Subcutaneous adipose tissue (tissue), 4 donors: ENCODE data around the gene C10orf67. TPM values are rescaled to one million over a fixed set of nuclear protein-coding genes. Genes with fewer than 3 reads are reported as not detected.

Experiments
- total RNA-seq, 4 donors: library from RNA; depleted of rRNA; stranded (reverse); fragments of >200 nt; gene quantifications; one replicate each; pipeline ENCODE4 v1.1.0, GENCODE V29; 2016
- TF ChIP-seq, protein P1 (sequence below): fragments of 450-650 bp; IDR thresholded peaks from one replicate; pipeline ENCODE4 v1.5.1; 2016; ENCODE audit warnings: low read depth, mild to moderate bottlenecking, control low read depth, antibody characterized with exemption, moderate library complexity

C10orf67 gene
- total RNA-seq, 4 donors from 2014 or later: not detected

DNA sequence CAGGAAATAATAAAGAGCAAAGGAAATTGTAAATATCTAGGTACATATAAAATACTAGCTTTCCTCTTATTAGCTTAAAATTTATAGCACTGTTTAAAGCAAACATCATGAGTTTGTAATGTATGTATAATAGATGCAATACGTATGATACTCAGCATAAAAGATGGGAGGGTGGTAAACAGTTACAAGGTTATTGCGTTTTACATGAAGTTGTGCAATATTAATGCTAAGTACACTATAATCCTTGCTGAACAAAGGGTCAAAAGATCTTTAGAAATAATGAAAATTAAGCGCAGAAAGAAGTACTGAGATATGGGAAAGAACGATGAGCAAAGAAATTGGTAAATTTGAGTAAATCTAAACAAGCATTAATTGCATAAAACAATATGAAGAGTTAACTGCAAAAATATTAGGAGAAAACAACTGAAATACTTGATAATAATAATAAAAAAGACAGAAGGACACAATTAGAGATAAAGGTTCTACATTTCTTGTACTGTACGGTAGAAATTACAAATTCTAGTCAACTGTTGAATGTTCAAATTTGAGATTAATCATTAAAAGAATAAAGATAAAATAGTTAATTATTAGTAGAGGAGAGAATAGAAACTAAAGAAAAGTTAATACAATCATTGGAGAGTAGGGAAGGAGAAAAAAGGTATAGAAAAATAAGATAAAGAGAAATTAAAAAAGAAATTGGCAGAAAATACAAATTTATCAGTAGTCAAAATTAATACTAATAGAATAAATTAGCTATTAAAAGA is 17.9 kb downstream of the C10orf67 start:
- TF ChIP-seq, protein P1, sequence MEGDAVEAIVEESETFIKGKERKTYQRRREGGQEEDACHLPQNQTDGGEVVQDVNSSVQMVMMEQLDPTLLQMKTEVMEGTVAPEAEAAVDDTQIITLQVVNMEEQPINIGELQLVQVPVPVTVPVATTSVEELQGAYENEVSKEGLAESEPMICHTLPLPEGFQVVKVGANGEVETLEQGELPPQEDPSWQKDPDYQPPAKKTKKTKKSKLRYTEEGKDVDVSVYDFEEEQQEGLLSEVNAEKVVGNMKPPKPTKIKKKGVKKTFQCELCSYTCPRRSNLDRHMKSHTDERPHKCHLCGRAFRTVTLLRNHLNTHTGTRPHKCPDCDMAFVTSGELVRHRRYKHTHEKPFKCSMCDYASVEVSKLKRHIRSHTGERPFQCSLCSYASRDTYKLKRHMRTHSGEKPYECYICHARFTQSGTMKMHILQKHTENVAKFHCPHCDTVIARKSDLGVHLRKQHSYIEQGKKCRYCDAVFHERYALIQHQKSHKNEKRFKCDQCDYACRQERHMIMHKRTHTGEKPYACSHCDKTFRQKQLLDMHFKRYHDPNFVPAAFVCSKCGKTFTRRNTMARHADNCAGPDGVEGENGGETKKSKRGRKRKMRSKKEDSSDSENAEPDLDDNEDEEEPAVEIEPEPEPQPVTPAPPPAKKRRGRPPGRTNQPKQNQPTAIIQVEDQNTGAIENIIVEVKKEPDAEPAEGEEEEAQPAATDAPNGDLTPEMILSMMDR: no peak

DNA sequence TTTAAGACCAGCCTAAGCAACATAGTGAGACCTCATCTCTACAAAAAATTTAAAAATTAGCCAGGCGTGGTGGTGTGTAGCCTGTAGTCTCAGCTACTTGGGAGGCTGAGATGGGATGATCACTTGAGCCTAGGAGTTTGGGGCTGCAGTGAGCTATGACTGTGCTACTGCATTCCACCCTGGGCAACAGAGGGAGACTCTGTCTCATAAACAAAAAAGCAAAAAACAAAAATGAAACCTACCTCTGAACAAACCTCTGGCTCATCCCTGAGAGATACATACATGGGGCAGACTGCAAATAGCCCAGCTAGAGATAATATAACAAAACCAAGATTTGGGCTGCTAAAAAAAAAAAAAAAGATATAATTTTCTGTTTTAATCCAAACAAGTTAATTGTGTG is 19.5 kb downstream of the C10orf67 start:
- TF ChIP-seq, protein P1: no peak

DNA sequence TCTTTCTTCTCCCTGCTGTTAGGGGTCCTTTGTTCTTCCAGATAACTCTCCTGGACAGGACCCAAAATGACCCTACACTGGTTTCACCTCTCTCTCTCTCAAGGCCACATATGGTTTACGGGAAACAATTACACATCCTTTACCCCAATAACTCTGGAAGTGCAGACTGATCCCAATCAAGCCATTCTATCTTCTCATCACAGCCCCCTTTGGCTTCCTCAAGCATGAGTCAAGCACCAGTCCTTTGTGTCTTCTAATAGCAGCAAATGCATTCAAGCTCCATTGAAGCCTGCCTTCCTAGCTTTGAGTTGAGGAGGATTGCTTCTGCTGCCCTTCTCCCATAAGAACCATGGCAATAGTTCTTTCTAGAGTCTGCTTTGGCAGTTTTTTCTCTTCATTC is 20.2 kb downstream of the C10orf67 start:
- TF ChIP-seq, protein P1: no peak

DNA sequence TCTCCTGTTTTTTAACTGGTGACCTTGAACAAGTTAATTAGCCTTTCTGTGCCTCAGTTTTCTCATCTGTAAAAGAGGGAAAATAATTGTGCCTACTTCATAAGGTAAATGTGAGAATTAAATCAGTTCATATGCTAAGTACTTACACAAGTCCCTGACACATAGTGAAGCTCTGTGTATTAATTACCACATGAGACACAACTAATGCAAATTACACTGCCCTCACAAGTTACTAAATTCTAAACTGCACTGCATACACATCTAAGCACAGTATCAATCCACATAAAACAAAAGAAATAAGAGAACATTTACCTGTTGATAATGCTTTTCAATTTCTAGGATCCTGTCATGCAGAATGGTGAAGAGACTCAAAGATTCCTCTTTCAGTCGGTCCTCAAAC is 22.5 kb downstream of the C10orf67 start:
- TF ChIP-seq, protein P1: no peak

DNA sequence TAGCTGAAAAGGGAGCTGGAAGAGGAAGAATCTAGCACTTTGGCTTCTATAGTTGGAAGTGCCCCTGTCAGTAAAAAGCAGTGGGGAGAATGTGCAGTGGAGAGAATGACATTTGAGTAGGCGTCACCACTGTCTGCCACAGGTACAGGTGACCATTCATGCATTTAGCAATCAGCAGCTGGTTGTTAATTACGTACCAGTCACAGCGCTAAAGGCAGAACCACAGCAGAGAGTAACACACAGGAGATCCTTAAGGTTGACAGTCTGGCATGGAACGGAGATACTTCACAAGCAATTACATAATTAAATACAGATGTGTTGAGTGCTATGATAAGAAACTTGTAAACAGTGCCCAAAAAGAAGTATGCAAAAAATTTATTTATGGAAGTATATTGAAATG is 24.8 kb downstream of the C10orf67 start:
- TF ChIP-seq, protein P1: no peak

DNA sequence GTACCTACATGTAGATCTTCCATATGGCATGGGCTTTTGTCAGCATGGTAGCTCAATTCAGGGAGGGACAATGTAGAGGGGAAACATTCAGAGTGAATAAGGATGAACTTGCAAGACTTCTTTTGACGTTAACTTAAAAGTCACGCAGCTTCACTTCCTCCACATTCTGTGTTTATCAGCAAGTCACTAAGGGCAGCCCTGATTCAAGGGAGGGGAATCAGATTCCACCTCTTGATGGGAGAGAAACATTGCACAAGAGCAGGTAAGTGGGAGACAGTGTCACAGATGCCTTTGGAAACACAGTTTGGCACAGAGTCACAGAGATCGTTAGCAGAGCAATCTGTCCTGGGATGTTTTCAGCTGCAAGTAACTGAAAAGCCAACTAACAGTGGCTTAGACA is 26.2 kb downstream of the C10orf67 start:
- TF ChIP-seq, protein P1: no peak

DNA sequence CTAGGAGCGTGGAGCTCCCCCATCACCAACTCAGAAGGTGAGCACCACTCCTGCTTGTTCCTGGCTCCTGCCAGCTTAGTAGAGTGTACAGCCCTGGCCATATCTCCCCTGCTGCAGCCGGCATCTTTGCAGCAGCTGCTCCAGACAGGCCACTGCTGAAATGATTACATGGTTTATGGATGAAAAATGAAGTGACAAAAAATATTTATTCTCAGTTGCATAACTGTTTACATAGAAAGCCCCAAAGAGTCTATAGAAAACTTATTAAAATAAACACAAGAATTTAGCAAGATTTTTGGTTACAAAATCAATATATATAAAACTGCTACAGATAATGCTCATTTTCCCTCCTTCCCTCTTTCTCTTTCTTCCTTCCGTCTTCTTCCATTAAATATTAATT is 27.2 kb downstream of the C10orf67 start:
- TF ChIP-seq, protein P1: no peak
